GM23338 (cell line): ENCODE data around the gene STAB2. TPM values are rescaled to one million over a fixed set of nuclear protein-coding genes. Genes with fewer than 3 reads are reported as not detected.
"Not testable (repeated sequence)": the region's sequence is repeated elsewhere in the genome, so short reads cannot be mapped to it uniquely, and the experiment has no call there.

Experiments
- ATAC-seq: fragments of 200-7000 bp; cut with Tn5 transposase; 3 replicates; pipeline ENCODE4 v1.9.1; 2020
- DNase-seq: peaks from one replicate; pipeline ENCODE4 v3.0.0-alpha.2; 2015; ENCODE audit warnings: low spot score
- H2AFZ ChIP-seq: fragments of 200-600 bp; sonication (generic); 2 replicates; pipeline ENCODE4 v1.8.0; 2016; ENCODE audit warnings: antibody characterized with exemption, mild to moderate bottlenecking, moderate library complexity
- H3F3A ChIP-seq: fragments of 200-600 bp; sonication (generic); replicated peaks from 2 replicates; pipeline ENCODE4 v1.8.0; 2017; ENCODE audit warnings: antibody characterized with exemption, mixed run types, low read depth
- H3K27ac ChIP-seq: fragments of 200-600 bp; sonication (generic); 2 replicates; pipeline ENCODE4 v1.6.1; 2016; ENCODE audit warnings: low read depth
- H3K27me3 ChIP-seq: fragments of 200-600 bp; sonication (generic); 2 replicates; pipeline ENCODE4 v1.8.0; 2016; ENCODE audit warnings: mild to moderate bottlenecking, mixed run types, moderate library complexity; ENCODE audit not compliant: insufficient read depth
- H3K36me3 ChIP-seq: fragments of 200-600 bp; sonication (generic); 2 replicates; pipeline ENCODE4 v1.8.0; 2016; ENCODE audit warnings: mild to moderate bottlenecking; ENCODE audit not compliant: insufficient read depth
- H3K4me1 ChIP-seq: fragments of 200-600 bp; sonication (generic); 2 replicates; pipeline ENCODE4 v1.8.0; 2016; ENCODE audit warnings: mild to moderate bottlenecking, moderate library complexity; ENCODE audit not compliant: insufficient read depth
- H3K4me2 ChIP-seq: fragments of 200-600 bp; sonication (generic); 2 replicates; pipeline ENCODE4 v1.7.1; 2017; ENCODE audit warnings: mixed run types
- H3K4me3 ChIP-seq: fragments of 200-600 bp; sonication (generic); 2 replicates; pipeline ENCODE4 v1.6.1; 2016; ENCODE audit warnings: mixed run types
- H3K79me2 ChIP-seq: fragments of 200-600 bp; sonication (generic); replicated peaks from 2 replicates; pipeline ENCODE4 v1.8.0; 2017; ENCODE audit warnings: mild to moderate bottlenecking; ENCODE audit not compliant: insufficient read depth
- H3K9me2 ChIP-seq: fragments of 200-600 bp; sonication (generic); 2 replicates; pipeline ENCODE4 v1.8.0; 2017; ENCODE audit not compliant: insufficient read depth
- H4K20me1 ChIP-seq: fragments of 200-600 bp; sonication (generic); replicated peaks from 2 replicates; pipeline ENCODE4 v1.8.0; 2017; ENCODE audit warnings: mild to moderate bottlenecking; ENCODE audit not compliant: insufficient read depth
- H3K27ac Mint-ChIP-seq: 2 replicates; pipeline ENCODE4 v1.8.0; 2020; ENCODE audit warnings: inconsistent platforms, mild to moderate bottlenecking, moderate library complexity, mixed read lengths
- H3K27me3 Mint-ChIP-seq: 3 replicates; pipeline ENCODE4 v1.8.0; 2022; ENCODE audit warnings: low read depth, mild to moderate bottlenecking, moderate library complexity, mixed read lengths, inconsistent platforms; ENCODE audit not compliant: insufficient read depth, poor library complexity
- H3K36me3 Mint-ChIP-seq: 3 replicates; pipeline ENCODE4 v1.8.0; 2021; ENCODE audit warnings: low read depth, mild to moderate bottlenecking, inconsistent platforms, moderate library complexity, mixed read lengths
- H3K4me1 Mint-ChIP-seq: 3 replicates; pipeline ENCODE4 v1.8.0; 2020; ENCODE audit warnings: mild to moderate bottlenecking, inconsistent platforms, mixed read lengths
- H3K4me3 Mint-ChIP-seq: 3 replicates; pipeline ENCODE4 v1.8.0; 2021; ENCODE audit warnings: moderate library complexity, mild to moderate bottlenecking, inconsistent platforms, mixed read lengths
- H3K9me3 Mint-ChIP-seq: 3 replicates; pipeline ENCODE4 v1.8.0; 2020; ENCODE audit warnings: moderate library complexity, mild to moderate bottlenecking, inconsistent platforms, mixed read lengths
- CREB1 ChIP-seq: fragments of 250-450 bp; sonication (Bioruptor Pico); IDR thresholded peaks from 2 replicates; pipeline ENCODE4 v1.5.0; 2020; ENCODE audit warnings: low read depth, mild to moderate bottlenecking, moderate library complexity
- CTCF ChIP-seq, 2 experiments: fragments of 200-600 bp in 1 of 2; sonication (generic) in 1 of 2; conservative IDR thresholded peaks; 2 replicates each; pipeline versions ENCODE4 v1.5.1 to v1.6.1; 2016 to 2017; ENCODE audit warnings: antibody characterized with exemption in 2 of 2, low read depth in 2 of 2, mild to moderate bottlenecking in 2 of 2, moderate library complexity in 1 of 2
- ETS1 ChIP-seq: IDR thresholded peaks from 2 replicates; pipeline ENCODE4 v1.6.1; 2016; ENCODE audit warnings: antibody characterized with exemption
- EZH2 ChIP-seq: fragments of 200-600 bp; sonication (generic); IDR thresholded peaks from one replicate; pipeline ENCODE4 v1.8.0; 2017; ENCODE audit warnings: antibody characterized with exemption, mild to moderate bottlenecking, low read depth; ENCODE audit not compliant: unreplicated experiment
- POLR2AphosphoS5 ChIP-seq: IDR thresholded peaks from 2 replicates; pipeline ENCODE4 v1.6.1; 2016; ENCODE audit warnings: antibody characterized with exemption, low read depth
- STAT1 ChIP-seq: IDR thresholded peaks from one replicate; pipeline ENCODE4 v1.6.1; 2016; ENCODE audit warnings: antibody characterized with exemption; ENCODE audit not compliant: unreplicated experiment
- ZNF114 ChIP-seq: fragments of 250-450 bp; sonication (Bioruptor Pico); IDR thresholded peaks from 2 replicates; pipeline ENCODE4 v1.5.0; 2020; ENCODE audit warnings: mild to moderate bottlenecking, moderate library complexity
- ZNF331 ChIP-seq: fragments of 250-450 bp; sonication (Bioruptor Pico); IDR thresholded peaks from 2 replicates; pipeline ENCODE4 v1.5.0; 2020; ENCODE audit warnings: low read depth, mild to moderate bottlenecking, moderate library complexity
- ZNF462 ChIP-seq: fragments of 250-450 bp; sonication (Bioruptor Pico); IDR thresholded peaks from 2 replicates; pipeline ENCODE4 v1.5.0; 2020; ENCODE audit warnings: mild to moderate bottlenecking, moderate library complexity
- polyA plus RNA-seq: library from polyadenylated mRNA; unstranded; fragments of >200 nt; fragmentation: Nextera tagmentation; extraction: Ambion mirVana; gene quantifications from 2 replicates; pipeline ENCODE4 v1.2.1, GENCODE V29; 2016
- total RNA-seq: library from RNA; depleted of rRNA; stranded (reverse); fragments of >200 nt; shearing (Covaris generic); gene quantifications from 2 replicates; pipeline ENCODE4 v1.2.3, GENCODE V29; 2014

Gene STAB2
- total and polyA plus RNA-seq, 2 experiments from 2014 or later = 0.14 TPM; not detected in 1

- TF ChIP-seq ETS1 = no peak
- no peak for TF ChIP-seq CREB1 (CRISPR knock-in tag)
- TF ChIP-seq EZH2 = no peak
Measured at GRCh38 chr12:103652808-103653207, 65.7 kb downstream of the STAB2 start (continued).

GRCh38 chr12:103653568-103654173 lies 66.6 kb downstream of the STAB2 start:
- not testable (repeated sequence) for H3K4me1 ChIP-seq, H3K36me3 Mint-ChIP-seq, H3K4me2 ChIP-seq

GRCh38 chr12:103654816-103655215 lies 67.7 kb downstream of the STAB2 start:
- no peaks in the 10 kb centered on the region for H3K27me3 ChIP-seq
- H3K9me2 ChIP-seq = 0 out of 2 replicates have a peak, but pooled peaks cover 9% of the 10 kb centered on the region
- no peak overlapping the region for H3K4me2 ChIP-seq
- Mint-ChIP-seq H3K4me1 (peaks cover 12% of the 10 kb centered on the region; the same call in 2 of the 3 replicates), H3K4me3 (no peak overlapping the region), H3K27me3 (no peaks in the 10 kb centered on the region), H3K9me3 (no peaks in the 10 kb centered on the region), H3K36me3 (no peaks in the 10 kb centered on the region), H3K27ac (no peak overlapping the region)
- H3K27ac ChIP-seq = no peak overlapping the region
- peaks cover 5% of the 10 kb centered on the region; the same call in 1 of the 2 replicates for H3K4me1 ChIP-seq
- no peaks in the 10 kb centered on the region for H4K20me1 ChIP-seq
- no peak overlapping the region for H2AFZ ChIP-seq
- H3K36me3 ChIP-seq = no peaks in the 10 kb centered on the region
- H3F3A ChIP-seq = no peaks in the 10 kb centered on the region
- ATAC-seq (no peak), DNase-seq (no peak)
- TF ChIP-seq ETS1 (no peak), ZNF331 (CRISPR knock-in tag) (no peak), CTCF (conservative IDR thresholded peaks at IDR 0.05; ENCODE audit: low read depth in 2 of 2) (no peak), ZNF114 (CRISPR knock-in tag) (no peak), POLR2AphosphoS5 (no peak), ZNF462 (CRISPR knock-in tag) (no peak), STAT1 (no peak), EZH2 (no peak)
- H3K4me3 ChIP-seq = no peak overlapping the region
- no peaks in the 10 kb centered on the region for H3K79me2 ChIP-seq

More at GRCh38 chr12:103653568-103654173, 66.6 kb downstream of the STAB2 start:
- H3K4me1 Mint-ChIP-seq = peaks cover 12% of the 10 kb centered on the region; the same call in 2 of the 3 replicates
- H2AFZ ChIP-seq, H3K9me3 Mint-ChIP-seq, H3K27me3 Mint-ChIP-seq, H3K27ac ChIP-seq, H4K20me1 ChIP-seq, H3K36me3 ChIP-seq, H3F3A ChIP-seq, H3K79me2 ChIP-seq, H3K4me3 ChIP-seq, H3K27me3 ChIP-seq, ATAC-seq, H3K9me2 ChIP-seq, H3K27ac Mint-ChIP-seq, H3K4me3 Mint-ChIP-seq, DNase-seq: not testable (repeated sequence)
